ENCODE measurements around the gene ANKRD30A. TPM values are rescaled to one million over a fixed set of nuclear protein-coding genes. Genes with fewer than 3 reads are reported as not detected.

Gene ANKRD30A
- total and polyA plus RNA-seq, 2 donors (not counting 3 experiments of a cell fraction or from before 2014, with no cell fraction given), result not detected

- dilution Hi-C loops (cut with MboI; ENCODE audit: extremely low pct_ligation_motif_present, low sequenced_read_pairs), result no loop called here
- Histone ChIP-seq H3K36me3 (ENCODE audit: control insufficient read depth in 2 of 2, extremely low read depth in 1 of 2, insufficient read depth in 2 of 2, low read length in 2 of 2) (no peaks in the 10 kb centered on the region), H3K4me3 (replicated peaks in 1 of 3; ENCODE audit: insufficient read depth in 1 of 3, low read depth in 1 of 3, low read length in 3 of 3) (no peak overlapping the region), H3K4me1 (ENCODE audit: control insufficient read depth, extremely low read depth, insufficient read depth, low read length) (no peaks in the 10 kb centered on the region), H3K9me3 (replicated peaks; ENCODE audit: control insufficient read depth, insufficient read depth, low read length) (no peaks in the 10 kb centered on the region), H3K9ac (replicated peaks; ENCODE audit: extremely low read depth, insufficient read depth, low read length) (no peak overlapping the region), H4K20me1 (replicated peaks; ENCODE audit: control insufficient read depth, extremely low read depth, insufficient read depth, low read length) (no peaks in the 10 kb centered on the region), H3K4me2 (ENCODE audit: insufficient read depth, low read length) (no peak overlapping the region), H3K9me1 (replicated peaks; ENCODE audit: control insufficient read depth, extremely low read depth, insufficient read depth, low read length) (no peaks in the 10 kb centered on the region), H3K27ac (ENCODE audit: insufficient read depth, low read depth, low read length) (no peak overlapping the region), H3K79me2 (ENCODE audit: control insufficient read depth, insufficient read depth, low read length) (no peaks in the 10 kb centered on the region), H2AFZ (ENCODE audit: low read depth, low read length) (no peak overlapping the region), H3K27me3 (ENCODE audit: control insufficient read depth in 2 of 2, insufficient read depth in 2 of 2, low read length in 2 of 2) (no peaks in the 10 kb centered on the region)
- DNase-seq (ENCODE audit: low read depth, low spot score) (no peak), FAIRE-seq (no peak)
- intact Hi-C loops (cut with micrococcal nuclease), result no loop called here
- ChIA-PET CTCF (no interaction called here), POLR2A (no interaction called here)
- no peak for TF ChIP-seq EZH2 (IDR thresholded peaks at IDR 0.05; ENCODE audit: borderline replicate concordance, low read depth, low read length, severe bottlenecking)
- TF ChIP-seq POLR2AphosphoS5 (IDR thresholded peaks at IDR 0.05; ENCODE audit: insufficient read depth, low read depth, low read length), result no peak
- TF ChIP-seq FOS (IDR thresholded peaks at IDR 0.05; ENCODE audit: borderline replicate concordance, insufficient read depth, low read length), result no peak
- no peak for TF ChIP-seq POLR2A (IDR thresholded peaks at IDR 0.05; ENCODE audit: low read depth, low read length)
- TF ChIP-seq GATA2 (IDR thresholded peaks at IDR 0.05; ENCODE audit: insufficient read depth, insufficient read length, low read depth, low read length), result no peak
- no peak for TF ChIP-seq MYC (IDR thresholded peaks at IDR 0.05; ENCODE audit: low read depth, low read length)
- TF ChIP-seq MAX (IDR thresholded peaks at IDR 0.05; ENCODE audit: insufficient read depth, insufficient read length), result no peak
- no peak for TF ChIP-seq JUN (IDR thresholded peaks at IDR 0.05; ENCODE audit: borderline replicate concordance, insufficient read depth, insufficient read length, low read depth)
- TF ChIP-seq, protein P1, sequence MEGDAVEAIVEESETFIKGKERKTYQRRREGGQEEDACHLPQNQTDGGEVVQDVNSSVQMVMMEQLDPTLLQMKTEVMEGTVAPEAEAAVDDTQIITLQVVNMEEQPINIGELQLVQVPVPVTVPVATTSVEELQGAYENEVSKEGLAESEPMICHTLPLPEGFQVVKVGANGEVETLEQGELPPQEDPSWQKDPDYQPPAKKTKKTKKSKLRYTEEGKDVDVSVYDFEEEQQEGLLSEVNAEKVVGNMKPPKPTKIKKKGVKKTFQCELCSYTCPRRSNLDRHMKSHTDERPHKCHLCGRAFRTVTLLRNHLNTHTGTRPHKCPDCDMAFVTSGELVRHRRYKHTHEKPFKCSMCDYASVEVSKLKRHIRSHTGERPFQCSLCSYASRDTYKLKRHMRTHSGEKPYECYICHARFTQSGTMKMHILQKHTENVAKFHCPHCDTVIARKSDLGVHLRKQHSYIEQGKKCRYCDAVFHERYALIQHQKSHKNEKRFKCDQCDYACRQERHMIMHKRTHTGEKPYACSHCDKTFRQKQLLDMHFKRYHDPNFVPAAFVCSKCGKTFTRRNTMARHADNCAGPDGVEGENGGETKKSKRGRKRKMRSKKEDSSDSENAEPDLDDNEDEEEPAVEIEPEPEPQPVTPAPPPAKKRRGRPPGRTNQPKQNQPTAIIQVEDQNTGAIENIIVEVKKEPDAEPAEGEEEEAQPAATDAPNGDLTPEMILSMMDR (IDR thresholded peaks at IDR 0.05; ENCODE audit: extremely low read depth in 1 of 2, insufficient read depth in 1 of 2, low read depth in 1 of 2, low read length in 2 of 2), result no peak
- BruUV-seq (replicated peaks), result no TSS peak
Observed at GRCh38 chr10:37222046-37222445, 96.6 kb downstream of the ANKRD30A start.
